Activated naive CD4-positive, alpha-beta T cell treated with Interleukin-2 at 50 U/mL for 16 hours (primary cell): ENCODE measurements around the gene IMPDH1.

ENCODE experiments used
- DNase-seq: peaks from one replicate; pipeline ENCODE4 v3.0.0-alpha.2; 2020

Gene IMPDH1

DNA sequence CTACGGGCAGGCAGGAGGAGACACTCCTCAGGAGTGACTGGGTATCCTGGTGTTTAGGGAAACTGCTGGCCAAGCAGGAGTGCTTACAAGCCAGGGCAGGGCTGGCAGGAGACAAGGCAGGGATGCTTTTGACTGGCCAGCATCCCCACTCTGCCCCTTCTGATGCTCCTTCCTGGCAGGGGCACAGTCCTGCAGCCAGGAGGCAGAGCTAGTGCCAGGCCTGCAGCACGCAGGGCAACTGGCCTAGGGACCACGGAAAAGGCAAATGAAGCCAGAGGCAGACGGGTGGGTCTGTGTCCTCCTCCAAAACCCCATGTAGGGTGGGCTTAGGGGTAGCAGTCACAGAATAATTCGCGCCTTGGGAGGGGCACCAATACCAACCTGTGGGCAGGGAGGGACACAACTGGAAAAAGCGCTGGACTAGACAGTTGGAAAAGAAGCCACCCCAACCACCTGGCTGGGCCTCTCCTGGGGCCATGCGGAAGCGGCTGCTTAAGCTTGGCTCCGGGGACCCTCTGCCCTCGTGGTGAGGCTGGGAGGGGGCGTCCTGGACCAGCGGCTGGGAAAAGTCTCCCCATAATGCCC is 4.8 kb downstream of the IMPDH1 start:
- DNase-seq = no peak

DNA sequence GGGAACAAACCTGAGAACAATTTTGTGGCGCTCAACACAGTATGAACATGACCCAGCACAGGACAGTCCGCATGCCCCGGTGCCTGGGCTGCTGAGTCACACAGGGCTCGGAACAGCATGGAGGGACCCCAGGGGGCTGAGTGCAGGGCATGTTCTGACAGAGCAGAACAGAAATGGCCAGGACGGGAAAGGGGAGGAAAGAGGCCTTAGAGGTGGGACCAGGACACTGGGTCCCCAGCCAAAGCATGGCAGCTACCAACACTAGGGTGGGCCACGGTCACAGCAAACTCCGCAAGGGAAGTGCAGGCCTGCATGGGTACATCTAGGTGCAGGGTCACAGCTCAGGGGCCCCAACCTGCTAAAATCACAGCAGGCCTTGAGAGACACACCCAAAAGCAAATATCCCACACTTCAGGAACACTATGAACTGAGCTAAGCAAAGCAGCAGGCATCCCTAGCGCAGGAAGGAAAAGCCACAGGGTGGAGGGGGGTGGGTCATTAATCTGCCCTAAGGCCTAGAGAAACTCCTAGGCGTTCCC is 5.6 kb downstream of the IMPDH1 start:
- no peak for DNase-seq

DNA sequence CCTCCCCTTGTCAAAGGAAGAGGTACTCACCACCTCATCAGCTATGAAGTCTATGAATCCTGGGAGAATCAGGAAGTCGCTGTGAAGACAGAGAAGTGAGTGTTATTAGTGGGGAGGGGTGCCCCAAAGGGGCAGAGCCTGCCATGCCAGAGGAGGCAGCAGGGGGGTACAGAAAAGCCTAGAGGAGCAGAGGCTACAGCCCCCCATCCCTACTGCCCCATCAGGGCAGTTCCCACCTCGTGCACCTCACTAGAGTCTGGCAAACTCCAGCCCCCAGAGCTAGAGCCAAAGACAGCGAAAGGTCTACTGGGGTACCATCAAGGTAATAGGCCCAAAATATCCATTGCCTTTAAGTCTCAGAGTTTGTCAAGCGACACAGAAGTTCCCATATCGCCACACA is 6.1 kb downstream of the IMPDH1 start:
- no peak for DNase-seq

DNA sequence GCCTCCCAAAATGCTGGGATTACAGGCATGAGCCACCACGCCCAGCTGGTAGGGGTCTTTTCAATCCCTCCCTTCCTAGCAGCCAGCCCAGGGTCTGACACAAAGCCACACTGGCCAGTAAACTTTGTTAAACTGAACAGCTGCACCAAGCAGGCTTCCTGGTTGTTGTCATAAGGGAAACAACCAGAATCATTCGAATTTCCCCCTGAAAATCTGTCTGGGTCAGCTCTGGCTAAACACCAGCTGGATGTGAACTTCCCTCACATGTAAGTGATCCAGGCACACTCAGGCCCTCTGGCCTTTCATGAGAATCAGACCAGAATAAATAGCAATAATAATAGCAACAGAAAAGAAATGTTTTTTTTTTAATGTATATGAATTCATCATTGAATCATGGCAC is 7.4 kb downstream of the IMPDH1 start:
- no peak for DNase-seq

DNA sequence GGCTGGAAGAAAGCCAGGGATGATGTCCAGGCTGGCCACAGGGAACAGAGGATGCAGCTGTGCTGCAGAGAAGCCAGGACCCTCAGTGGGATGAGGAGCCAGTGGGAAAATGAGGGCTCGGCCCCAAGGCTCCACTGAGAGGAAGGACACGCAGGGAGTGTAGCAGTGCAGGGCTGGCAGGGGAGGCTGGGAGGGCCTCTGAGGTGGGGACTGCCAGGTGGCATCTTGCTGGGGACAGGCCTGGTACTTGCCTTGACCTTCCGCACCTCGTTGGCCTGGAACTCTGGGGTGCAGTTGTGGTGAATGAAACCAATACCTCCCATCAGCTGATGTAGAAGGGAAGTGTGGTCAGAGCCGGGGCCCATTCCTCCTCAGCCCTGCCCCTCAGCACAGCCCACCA is 9.2 kb downstream of the IMPDH1 start:
- no peak for DNase-seq

DNA sequence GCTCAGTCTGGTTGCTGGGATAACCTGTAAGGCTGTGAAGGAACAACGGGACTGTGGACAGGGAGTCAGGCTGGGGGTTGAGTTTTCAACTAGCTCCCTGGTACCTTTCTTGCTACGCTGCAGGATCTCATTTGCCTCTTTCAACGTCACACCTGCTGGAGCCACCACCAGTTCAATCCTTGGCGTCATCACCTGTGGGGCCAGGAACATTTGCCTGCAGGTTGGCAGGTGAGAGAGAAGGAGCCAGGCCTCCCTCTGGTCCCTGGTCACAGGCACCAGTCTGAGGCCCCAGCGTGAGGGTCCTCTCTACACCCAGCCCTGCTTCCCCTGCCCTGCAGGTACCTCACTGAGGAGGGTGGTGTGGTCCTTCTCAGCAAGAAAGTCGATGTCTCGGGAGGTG is 9.8 kb downstream of the IMPDH1 start:
- DNase-seq = no peak

DNA sequence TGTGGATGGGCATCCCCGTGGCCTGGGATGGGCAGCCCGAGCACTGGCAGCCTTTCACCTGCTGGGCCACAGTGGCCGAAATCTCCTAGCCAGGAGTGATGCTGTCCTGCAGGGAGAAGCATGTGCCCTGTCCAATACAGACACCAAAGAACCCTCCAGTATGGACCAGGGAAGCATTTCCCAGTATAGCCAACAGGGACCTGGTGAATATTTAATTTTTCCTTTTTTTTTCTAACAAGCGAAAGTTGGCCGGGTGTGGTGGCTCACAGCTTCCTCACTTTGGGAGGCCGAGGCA is 11.0 kb downstream of the IMPDH1 start:
- no peak for DNase-seq

DNA sequence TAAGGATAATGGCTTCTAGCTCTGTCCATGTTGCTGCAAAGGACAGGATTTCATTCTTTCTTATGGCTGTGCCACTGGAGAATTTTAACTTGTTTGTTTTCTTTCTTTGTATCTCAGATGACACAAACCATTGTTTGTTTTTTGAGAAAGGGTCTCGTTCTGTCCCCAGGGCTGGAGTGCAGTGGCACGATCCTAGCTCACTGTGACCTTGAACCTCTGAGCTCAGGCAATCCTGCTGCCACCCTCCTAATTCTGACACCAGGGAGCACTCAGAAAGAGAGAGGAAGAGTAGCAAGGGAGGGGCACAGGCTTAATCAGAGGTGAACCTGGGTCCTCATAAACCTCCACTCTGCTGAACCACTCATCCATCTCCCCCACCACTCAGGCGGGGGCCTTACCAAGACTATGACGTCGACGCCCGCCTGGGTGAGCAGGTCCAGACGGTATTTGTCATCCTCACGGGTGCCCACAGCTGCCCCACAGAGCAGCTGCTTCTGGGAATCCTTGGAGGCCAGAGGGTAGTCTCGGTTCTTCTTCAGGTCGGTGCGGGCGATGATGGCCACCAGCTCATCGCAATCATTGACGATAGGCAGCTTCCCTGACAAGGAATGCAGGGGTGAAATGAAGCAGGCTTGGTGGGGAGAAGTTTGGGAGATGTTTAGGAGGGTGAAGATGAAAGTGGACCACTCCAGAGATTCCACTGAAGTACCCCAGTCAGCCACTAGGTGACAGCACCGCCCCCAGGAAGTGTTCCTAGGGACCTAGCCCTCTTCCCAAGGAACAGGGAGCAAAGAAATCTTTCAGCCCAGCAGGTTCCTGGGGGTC is 11.6 kb downstream of the IMPDH1 start:
- DNase-seq = peak; percentile 42

DNA sequence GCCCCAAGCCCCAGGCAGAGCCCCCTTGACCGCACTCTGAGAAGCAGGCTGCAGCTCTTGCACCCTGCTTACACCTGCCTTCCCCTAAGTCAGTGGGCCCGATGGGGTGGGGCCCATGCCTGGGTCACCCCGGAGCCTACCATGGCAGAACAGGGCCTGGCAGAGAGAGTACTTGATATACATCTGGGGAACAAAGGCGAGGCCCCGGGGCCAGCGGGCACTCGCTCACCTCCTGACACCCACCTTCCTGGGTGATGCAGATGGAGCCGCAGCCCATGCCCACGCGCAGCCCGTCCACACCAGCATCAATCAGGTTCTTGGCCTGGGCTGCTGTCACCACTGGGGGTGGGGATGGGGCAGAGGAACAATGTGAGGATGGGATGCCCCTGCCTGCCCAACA is 13.4 kb downstream of the IMPDH1 start:
- no peak for DNase-seq

DNA sequence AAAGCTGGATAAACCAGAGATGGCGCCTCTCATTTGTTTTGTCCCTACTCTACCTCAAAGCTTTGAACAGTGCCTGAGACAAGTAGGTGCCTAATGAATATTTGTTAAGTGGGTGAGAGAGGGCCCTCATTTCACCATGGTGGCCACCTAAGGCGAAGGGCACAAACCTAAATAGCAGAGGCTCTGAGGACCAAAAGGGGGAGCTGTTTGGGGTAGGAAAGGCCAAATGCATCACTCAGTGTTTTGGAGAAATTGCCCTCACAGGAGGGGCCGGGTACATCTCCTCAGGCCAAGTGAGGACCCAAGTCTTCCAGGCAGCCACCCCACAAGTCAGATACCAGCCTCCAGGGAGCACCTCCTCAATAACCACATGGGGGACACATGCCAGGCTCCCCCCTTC is 14.0 kb downstream of the IMPDH1 start:
- no peak for DNase-seq

DNA sequence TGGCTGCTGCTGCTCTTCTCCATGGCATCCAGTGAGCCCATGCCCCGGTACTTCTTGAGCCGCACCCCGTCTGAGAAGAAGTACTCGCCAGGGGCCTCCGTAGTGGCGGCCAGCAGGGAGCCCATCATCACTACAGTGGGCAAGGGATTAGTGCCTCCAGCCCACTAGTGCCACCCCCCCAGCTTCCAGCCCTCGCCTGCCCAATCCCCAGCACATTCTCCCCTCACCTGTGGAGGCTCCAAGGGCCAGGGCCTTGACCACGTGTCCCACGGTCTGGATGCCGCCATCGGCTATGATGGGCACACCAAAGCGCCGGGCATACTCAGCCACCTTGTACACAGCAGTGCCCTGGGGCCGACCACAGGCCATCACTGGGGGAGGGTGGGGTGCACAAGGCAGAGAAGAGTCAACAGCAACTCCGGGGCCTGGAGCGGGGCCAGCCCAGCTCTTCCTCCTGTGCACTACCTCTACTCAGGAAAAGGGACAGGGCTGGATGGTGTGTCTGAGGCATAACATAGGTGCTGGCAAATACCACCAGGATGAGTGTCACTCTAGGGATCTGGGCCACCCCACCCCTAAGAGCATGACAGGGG is 14.8 kb downstream of the IMPDH1 start:
- no peak for DNase-seq

DNA sequence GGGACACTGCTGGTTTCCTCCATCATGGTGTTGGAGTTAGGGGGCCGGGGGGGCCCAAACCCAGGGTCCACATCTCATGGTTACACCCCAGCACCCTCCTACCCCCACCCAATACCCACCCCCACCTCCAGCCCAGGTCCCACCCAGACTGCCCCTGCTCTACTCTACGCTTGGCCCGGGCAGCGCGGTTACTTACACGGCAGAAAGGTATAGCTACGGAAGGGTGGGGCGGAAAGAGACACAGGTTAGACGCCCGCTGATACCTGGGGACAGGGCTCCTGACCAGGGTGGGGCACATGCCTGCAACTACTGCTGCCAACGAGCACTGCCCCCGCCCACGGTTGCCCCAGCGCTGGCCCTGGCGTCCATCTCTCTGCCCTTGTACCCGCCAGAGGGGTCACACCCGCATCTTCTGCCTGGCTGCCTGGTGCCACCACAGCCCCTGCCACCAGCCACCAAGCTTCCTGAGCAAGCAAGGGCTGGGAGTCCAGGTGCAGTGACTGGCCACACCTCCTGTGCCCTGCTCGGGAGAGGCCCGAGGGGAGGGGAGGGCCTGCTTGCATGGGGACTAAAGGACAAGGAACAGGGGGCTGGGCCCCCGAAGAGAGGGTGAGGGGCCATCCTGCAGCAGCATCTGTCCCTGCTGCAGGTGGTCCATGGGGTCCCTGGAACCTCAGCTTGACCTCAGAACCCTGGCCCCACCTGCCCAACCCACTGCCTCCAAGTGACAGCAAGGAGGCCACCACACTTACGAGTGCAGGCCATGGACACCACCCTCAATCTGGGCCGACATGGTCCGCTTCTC is 16.1 kb downstream of the IMPDH1 start:
- no peak for DNase-seq

DNA sequence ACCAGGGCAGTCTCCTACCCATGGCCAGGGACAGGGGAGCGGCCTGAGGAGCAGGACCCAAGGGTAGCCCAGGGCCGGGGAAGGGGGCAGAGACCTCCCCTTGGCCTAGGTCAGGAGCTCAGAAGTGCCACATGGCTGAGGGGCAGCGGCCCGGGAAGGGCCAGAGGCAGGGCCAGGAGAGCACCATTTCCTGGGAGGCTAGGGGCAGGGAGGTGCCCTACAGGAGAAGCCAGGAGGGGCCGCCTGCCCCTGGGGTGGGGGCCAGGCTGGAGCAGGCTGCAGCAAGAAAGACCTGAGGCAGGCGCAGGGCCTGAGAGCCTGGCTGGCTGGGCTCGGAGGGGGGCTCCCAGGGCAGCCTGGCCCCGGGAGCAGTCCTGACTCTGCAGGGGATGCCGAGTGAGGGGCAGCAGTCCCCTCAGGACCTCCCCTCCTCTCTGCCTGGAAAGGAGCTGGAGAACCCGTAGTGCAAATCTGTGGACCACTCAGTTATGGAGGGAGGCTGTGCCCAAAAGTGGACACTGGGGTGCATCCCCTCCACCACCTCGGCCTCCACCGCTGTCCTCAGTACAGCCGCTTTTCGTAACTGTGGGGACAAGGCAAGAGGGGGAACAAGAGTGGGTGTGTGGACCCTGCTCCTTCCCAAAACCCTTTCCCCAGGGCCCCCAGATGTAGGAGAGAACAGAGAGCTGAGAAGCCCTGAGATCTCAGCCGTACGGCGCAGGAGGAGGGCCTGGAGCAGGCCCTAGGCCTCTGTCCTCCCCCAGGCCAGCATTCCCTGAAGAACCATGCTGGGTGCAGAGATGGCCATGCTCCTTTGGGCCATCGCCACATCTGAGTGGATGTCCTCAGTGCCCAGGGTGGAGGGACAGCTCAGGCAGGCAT is 17.1 kb downstream of the IMPDH1 start:
- DNase-seq = no peak

DNA sequence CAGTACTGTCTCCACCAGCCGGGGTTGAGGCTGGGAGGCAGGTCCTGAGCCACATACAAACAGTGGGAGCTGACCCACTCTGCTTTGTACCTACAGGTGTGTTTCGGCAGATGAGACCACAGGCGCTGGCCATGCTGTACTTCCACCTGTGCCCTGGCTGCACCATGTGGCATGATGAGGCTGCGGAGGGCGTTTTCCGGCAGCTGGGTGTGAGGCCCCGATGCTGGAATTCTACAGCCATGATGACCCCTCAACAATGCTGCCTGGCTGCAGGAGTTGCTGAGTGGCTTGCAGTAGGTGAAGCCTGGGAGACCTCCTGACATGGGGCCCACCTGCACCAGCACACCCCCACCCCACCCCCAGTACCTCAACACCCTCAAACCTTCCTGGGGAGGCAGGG is 18.0 kb downstream of the IMPDH1 start:
- DNase-seq = no peak

DNA sequence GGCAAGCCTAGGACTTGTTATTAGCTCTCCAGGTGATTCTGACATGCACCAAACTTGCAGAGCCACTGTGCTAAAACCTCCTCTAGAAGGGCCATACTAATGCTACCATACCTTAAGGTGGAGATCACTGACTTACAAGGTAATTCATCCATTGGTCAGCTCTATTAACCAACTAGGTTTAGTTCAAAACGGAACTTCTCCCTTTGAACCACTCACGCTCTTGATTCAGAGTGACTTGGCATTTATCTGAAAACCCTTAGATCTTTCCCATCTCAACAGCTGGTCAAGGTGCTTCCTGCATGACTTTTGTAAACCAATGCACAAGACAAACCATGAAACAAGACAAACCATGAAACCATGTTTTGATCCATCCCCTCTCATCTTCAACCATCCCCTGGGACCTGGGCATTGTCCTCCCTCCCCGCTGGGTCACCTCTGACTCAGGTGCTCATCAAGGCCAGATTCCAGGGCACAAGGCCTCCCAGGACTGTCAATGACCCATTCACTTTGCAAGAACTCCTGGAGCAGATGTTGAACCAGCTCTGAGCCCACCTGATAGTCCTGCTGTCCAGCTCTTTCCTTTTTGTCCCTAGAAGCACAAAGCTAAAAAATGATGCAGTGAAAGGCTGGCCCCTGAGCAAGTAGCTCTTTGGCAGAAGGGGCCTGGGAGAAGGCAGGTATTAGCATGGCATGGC is 18.8 kb downstream of the IMPDH1 start:
- no peak for DNase-seq

DNA sequence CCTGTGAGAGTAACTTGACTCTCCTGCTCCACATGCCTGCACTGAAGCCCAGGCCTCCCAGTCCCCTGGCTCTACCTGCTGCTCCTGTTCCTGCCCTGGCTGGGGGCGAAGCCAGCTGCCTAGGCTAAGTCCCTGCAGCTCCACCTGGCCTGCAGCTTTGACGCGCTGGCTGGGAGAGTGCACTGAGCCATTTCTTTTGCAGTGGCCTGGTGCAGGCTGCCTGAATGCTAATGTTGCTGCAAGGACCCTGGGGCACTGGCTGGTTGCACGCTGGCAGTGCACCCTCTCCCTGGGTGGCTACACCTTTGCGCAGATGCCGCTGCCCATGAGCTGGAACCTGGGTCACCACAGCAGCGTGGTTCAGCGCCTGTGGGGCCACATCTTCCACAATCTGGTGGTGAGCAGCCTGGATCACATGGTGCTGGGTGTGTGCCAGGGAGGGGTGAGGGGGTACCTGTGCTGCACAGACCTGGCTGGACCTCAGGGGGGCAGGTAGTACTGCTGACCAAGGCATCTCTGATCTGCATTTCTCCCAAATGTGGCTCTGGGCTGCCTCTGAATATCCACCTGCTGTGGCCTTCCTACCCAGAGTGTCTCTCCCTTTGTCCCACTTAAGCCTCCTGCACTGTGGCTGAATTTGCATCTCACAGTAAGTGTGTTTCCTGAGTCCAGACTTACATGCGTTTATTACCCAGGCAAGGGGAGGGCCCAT is 20.0 kb downstream of the IMPDH1 start:
- no peak for DNase-seq

DNA sequence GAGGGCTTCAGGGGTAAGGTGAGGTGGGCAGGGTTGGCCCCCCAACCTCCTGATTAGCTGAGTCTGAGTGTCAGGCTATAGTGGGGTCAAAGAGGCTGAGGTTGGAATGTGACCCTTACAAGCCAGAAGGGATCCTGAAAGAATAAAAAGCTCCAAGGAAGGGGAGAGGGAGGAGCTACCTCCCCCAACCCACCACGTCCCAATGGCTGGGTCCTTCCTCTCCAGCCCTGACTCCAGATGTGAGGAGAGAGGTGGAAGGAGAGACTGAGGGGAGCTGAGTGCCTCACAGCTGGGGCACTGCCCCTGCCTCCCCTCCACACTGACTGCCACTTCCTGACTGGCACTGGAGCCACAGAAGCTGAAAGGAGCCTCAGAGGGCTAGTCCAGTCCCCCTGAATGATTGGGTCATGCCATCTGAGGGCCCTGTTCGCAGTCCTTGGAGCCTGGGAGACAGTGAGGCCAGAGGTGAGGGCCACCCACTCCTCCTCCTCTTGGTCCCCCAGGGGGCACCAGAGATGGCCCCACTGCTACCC is 20.6 kb downstream of the IMPDH1 start:
- DNase-seq = no peak

DNA sequence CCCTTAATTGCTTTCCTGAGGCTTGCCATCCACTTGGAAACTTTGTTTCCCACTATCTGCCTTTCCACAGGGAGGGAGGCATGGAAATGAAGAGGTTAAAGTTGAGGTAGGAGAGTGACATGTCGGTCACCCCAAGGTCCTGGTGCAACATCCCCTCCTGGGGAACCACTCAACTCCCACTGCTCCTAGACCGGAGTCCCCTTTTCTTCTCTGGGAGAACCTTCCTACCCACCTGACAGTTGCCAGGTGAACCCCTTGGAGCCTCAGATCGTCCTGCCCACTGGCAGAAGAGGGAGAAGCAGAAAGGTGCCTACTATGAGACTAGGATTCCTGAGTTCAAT is 21.7 kb downstream of the IMPDH1 start:
- DNase-seq = no peak

DNA sequence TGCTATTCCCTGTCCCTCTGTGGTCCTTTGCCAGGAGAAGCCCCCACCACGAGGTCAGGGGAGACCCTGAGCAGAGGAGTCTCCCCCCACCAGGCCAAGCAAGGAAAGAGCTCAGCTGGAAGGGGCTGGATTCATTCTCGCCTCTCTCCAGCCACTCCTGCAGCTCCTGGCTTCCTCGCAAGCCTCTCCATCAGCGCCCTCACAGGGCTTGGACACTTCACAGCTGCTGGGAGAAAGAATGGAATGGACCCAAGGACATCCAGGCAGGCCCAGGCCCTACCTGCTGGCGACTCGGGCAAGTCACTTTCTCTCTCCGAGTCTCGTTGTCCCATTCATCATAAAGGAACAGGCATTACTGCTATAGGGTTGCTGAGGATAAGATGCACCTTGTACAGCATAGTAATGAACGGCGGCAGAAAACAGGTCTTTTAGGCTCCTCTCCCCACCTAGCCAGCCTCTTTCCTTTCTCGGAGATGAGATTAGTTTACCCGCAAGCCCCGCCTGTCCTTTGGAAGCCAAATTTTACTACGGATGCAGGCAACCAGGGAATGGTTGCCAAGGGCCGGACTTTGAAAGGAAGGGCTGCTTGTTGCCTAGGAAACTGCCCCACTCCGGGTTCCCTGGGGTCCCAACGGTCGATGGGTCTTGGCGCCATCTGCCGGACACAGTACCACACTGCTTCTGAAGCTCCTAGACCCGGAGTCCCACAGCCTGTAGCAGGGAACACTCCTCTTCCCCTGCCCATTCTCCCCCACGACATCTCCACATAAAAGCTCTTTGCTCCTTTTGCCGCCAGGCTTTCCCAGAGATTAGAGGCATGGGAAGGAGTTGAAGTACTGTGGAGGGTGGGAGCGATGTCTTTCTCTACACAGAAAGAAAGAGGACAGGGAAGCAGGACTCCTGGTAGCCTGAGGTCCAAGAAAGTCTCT is 22.3 kb downstream of the IMPDH1 start:
- peak; percentile 72 for DNase-seq
